Endothelial cell (in vitro differentiated cells): ENCODE data around the gene TTC34. TPM values are rescaled to one million over a fixed set of nuclear protein-coding genes. Genes with fewer than 3 reads are reported as not detected.
"Not testable (repeated sequence)": the region's sequence is repeated elsewhere in the genome, so short reads cannot be mapped to it uniquely, and the experiment has no call there.

Source experiments
- DNase-seq: peaks from one replicate; pipeline ENCODE4 v3.0.0; 2021; ENCODE audit warnings: low spot score
- H3K27ac Mint-ChIP-seq: one replicate; pipeline ENCODE4 v1.8.0; 2021; ENCODE audit warnings: mixed read lengths, inconsistent platforms; ENCODE audit not compliant: unreplicated experiment
- H3K27me3 Mint-ChIP-seq: one replicate; pipeline ENCODE4 v1.8.0; 2021; ENCODE audit warnings: mild to moderate bottlenecking, moderate library complexity, mixed read lengths, inconsistent platforms; ENCODE audit not compliant: unreplicated experiment
- H3K36me3 Mint-ChIP-seq: one replicate; pipeline ENCODE4 v1.8.0; 2021; ENCODE audit warnings: mild to moderate bottlenecking, low read depth, mixed read lengths, inconsistent platforms; ENCODE audit not compliant: unreplicated experiment
- H3K4me1 Mint-ChIP-seq: one replicate; pipeline ENCODE4 v1.8.0; 2021; ENCODE audit warnings: mild to moderate bottlenecking, mixed read lengths, inconsistent platforms; ENCODE audit not compliant: unreplicated experiment
- H3K4me3 Mint-ChIP-seq: one replicate; pipeline ENCODE4 v1.8.0; 2021; ENCODE audit warnings: mild to moderate bottlenecking, mixed read lengths, inconsistent platforms; ENCODE audit not compliant: unreplicated experiment
- H3K9me3 Mint-ChIP-seq: one replicate; pipeline ENCODE4 v1.8.0; 2021; ENCODE audit warnings: mixed read lengths, inconsistent platforms; ENCODE audit not compliant: unreplicated experiment
- CTCF ChIP-seq: fragments of 200-600 bp; sonication (generic); IDR thresholded peaks from one replicate; pipeline ENCODE4 v1.5.0; 2021; ENCODE audit warnings: antibody characterized with exemption; ENCODE audit not compliant: unreplicated experiment
- total RNA-seq: library from RNA; stranded (reverse); fragmentation: NEBNext Ultra II Directional; extraction: Animal tissue kit (Norgen Biotek cat#: 25700); gene quantifications from one replicate; pipeline ENCODE4 v1.2.1, GENCODE V29; 2021; ENCODE audit not compliant: unreplicated experiment

The TTC34 gene
- total RNA-seq, 1 donor from 2014 or later = 0.82 TPM

- H3K36me3 Mint-ChIP-seq = peaks cover 3% of the 10 kb centered on the region
- H3K27me3 Mint-ChIP-seq = peaks cover 4% of the 10 kb centered on the region
- H3K4me1 Mint-ChIP-seq = no peaks in the 10 kb centered on the region
- DNase-seq = no peak
- H3K4me3 Mint-ChIP-seq = no peak overlapping the region
- H3K27ac Mint-ChIP-seq = no peak overlapping the region
- no peak for TF ChIP-seq CTCF
- peaks cover 6% of the 10 kb centered on the region for H3K9me3 Mint-ChIP-seq
These were observed 838 bp downstream of the TTC34 start for GRCh38 chr1:2800664-2801045.

- Mint-ChIP-seq H3K9me3 (peaks cover 6% of the 10 kb centered on the region), H3K4me1 (no peaks in the 10 kb centered on the region), H3K27me3 (peaks cover 2% of the 10 kb centered on the region), H3K27ac (no peak overlapping the region), H3K36me3 (peaks cover 3% of the 10 kb centered on the region), H3K4me3 (no peak overlapping the region)
- no peak for DNase-seq
- no peak for TF ChIP-seq CTCF
These were observed 1.5 kb downstream of the TTC34 start for GRCh38 chr1:2799811-2800663.

GRCh38 chr1:2798958-2799357 lies 2.5 kb downstream of the TTC34 start:
- H3K36me3 Mint-ChIP-seq = not testable (repeated sequence)
- peaks cover 10% of the 10 kb centered on the region for H3K9me3 Mint-ChIP-seq

GRCh38 chr1:2797741-2798016 lies 3.8 kb downstream of the TTC34 start:
- Mint-ChIP-seq H3K27ac (no peak overlapping the region), H3K4me1 (no peaks in the 10 kb centered on the region), H3K27me3 (peaks cover 4% of the 10 kb centered on the region), H3K36me3 (peaks cover 3% of the 10 kb centered on the region), H3K4me3 (no peak overlapping the region), H3K9me3 (peaks cover 15% of the 10 kb centered on the region)
- no peak for DNase-seq
- no peak for TF ChIP-seq CTCF

More at GRCh38 chr1:2798958-2799357, 2.5 kb downstream of the TTC34 start:
- not testable (repeated sequence) for H3K4me3 Mint-ChIP-seq, DNase-seq, H3K4me1 Mint-ChIP-seq, H3K27ac Mint-ChIP-seq, H3K27me3 Mint-ChIP-seq

- H3K4me3 Mint-ChIP-seq = no peak overlapping the region
- peaks cover 4% of the 10 kb centered on the region for H3K27me3 Mint-ChIP-seq
- H3K9me3 Mint-ChIP-seq = peaks cover 19% of the 10 kb centered on the region
These were observed 4.4 kb downstream of the TTC34 start for GRCh38 chr1:2796890-2797740.

More at GRCh38 chr1:2796890-2797740, 4.4 kb downstream of the TTC34 start:
- no peak for DNase-seq
- Mint-ChIP-seq H3K36me3 (peaks cover 3% of the 10 kb centered on the region), H3K4me1 (no peaks in the 10 kb centered on the region), H3K27ac (no peak overlapping the region)
- no peak for TF ChIP-seq CTCF
